Astrocyte (in vitro differentiated cells and primary cell): ENCODE data around the gene PRSS21.

Experiments
- CTCF ChIP-seq: IDR thresholded peaks from 2 replicates; pipeline ENCODE4 v1.5.1; 2011; ENCODE audit warnings: low read depth, mild to moderate bottlenecking, inconsistent platforms, low read length, moderate library complexity; ENCODE audit not compliant: insufficient read depth
- EZH2 ChIP-seq: IDR thresholded peaks from 2 replicates; pipeline ENCODE4 v1.6.1; 2012; ENCODE audit warnings: mild to moderate bottlenecking, low read length, inconsistent platforms; ENCODE audit not compliant: insufficient read depth

- TF ChIP-seq CTCF = no peak
- TF ChIP-seq EZH2 = no peak
Measured at GRCh38 chr16:2824626-2825025, 7.6 kb downstream of the PRSS21 start.
